Smooth muscle cell (in vitro differentiated cells): ENCODE data around the gene ATAD2B. TPM values are rescaled to one million over a fixed set of nuclear protein-coding genes. Genes with fewer than 3 reads are reported as not detected.

Experiments used
- DNase-seq: peaks from one replicate; lab custom pipeline; 2025; ENCODE audit not compliant: unreplicated experiment; lab: John Stamatoyannopoulos, UW
- H2AFZ ChIP-seq: fragments of 200-600 bp; sonication (generic); 2 replicates; pipeline ENCODE4 v1.6.0; 2016; ENCODE audit warnings: antibody characterized with exemption, low read depth, mild to moderate bottlenecking
- H3F3A ChIP-seq: fragments of 200-600 bp; sonication (generic); 2 replicates; pipeline ENCODE4 v1.6.0; 2017; ENCODE audit warnings: antibody characterized with exemption, low read depth
- H3K27ac ChIP-seq: fragments of 200-600 bp; sonication (generic); 2 replicates; pipeline ENCODE4 v1.5.1; 2016; ENCODE audit warnings: low read depth, mild to moderate bottlenecking
- H3K27me3 ChIP-seq: fragments of 200-600 bp; sonication (generic); 2 replicates; pipeline ENCODE4 v1.6.1; 2016; ENCODE audit warnings: low read depth, mild to moderate bottlenecking
- H3K36me3 ChIP-seq: fragments of 200-600 bp; sonication (generic); 2 replicates; pipeline ENCODE4 v1.5.1; 2016; ENCODE audit warnings: low read depth
- H3K4me1 ChIP-seq: fragments of 200-600 bp; sonication (generic); 2 replicates; pipeline ENCODE4 v1.5.1; 2016; ENCODE audit warnings: low read depth
- H3K4me2 ChIP-seq: fragments of 200-600 bp; sonication (generic); 2 replicates; pipeline ENCODE4 v1.6.0; 2016; ENCODE audit warnings: mild to moderate bottlenecking
- H3K4me3 ChIP-seq: fragments of 200-600 bp; sonication (generic); 2 replicates; pipeline ENCODE4 v1.5.1; 2016; ENCODE audit warnings: mild to moderate bottlenecking
- H3K79me2 ChIP-seq: fragments of 200-600 bp; sonication (generic); 2 replicates; pipeline ENCODE4 v1.6.0; 2016; ENCODE audit warnings: low read depth, mild to moderate bottlenecking
- H3K9ac ChIP-seq: fragments of 200-600 bp; sonication (generic); 2 replicates; pipeline ENCODE4 v1.6.0; 2016; ENCODE audit warnings: low read depth
- H3K9me3 ChIP-seq: fragments of 200-600 bp; sonication (generic); replicated peaks from 2 replicates; pipeline ENCODE4 v1.5.1; 2016; ENCODE audit warnings: low read depth
- H4K20me1 ChIP-seq: fragments of 200-600 bp; sonication (generic); 2 replicates; pipeline ENCODE4 v1.6.0; 2016; ENCODE audit warnings: low read depth
- WGBS: methylation state at CpG from one replicate; pipeline ENCODE4 v1.1.7; 2016; ENCODE audit warnings: low lambda C conversion rate; 5-methylcytosine and 5-hydroxymethylcytosine counted together
- polyA plus RNA-seq: library from polyadenylated mRNA; unstranded; fragments of >200 nt; fragmentation: Nextera tagmentation; extraction: Ambion mirVana; gene quantifications from 2 replicates; pipeline ENCODE4 v1.2.1, GENCODE V29; 2016
- total RNA-seq: library from RNA; depleted of rRNA; stranded (reverse); fragments of >200 nt; gene quantifications from 2 replicates; pipeline ENCODE4 v1.2.3, GENCODE V29; 2014
- TF ChIP-seq, protein P1 (sequence below): fragments of 200-600 bp; sonication (generic); IDR thresholded peaks from 2 replicates; pipeline ENCODE4 v1.5.1; 2017; ENCODE audit warnings: borderline replicate concordance, mild to moderate bottlenecking, antibody characterized with exemption; ENCODE audit not compliant: insufficient read depth, poor library complexity, severe bottlenecking

Gene ATAD2B
- total and polyA plus RNA-seq, 2 experiments from 2014 or later: 6.2 to 17.5 TPM

DNA sequence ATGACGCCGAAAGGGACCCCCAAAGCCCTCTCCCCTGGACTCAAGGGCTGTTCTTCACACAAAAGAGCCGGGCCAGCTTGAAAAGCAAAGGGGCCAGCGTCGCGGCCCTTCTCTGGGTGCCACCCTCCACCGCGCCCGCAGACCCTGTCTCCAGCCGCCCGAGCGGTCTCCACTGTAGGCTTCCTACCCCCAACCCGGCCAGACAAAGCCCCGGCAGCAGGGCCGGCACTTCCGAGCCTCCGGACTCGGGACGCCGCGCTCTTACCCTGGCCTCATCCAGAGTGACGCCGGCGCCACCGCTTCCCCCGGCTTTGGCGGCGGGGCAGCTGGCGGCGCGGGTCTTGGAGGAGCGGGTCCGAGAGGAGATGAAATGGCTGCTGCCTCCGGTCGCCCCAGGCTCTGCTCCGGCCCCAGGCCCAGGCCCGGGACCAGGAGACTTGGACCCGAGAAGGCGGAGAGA lies 603 bp downstream of the ATAD2B start:
- TF ChIP-seq, protein P1, sequence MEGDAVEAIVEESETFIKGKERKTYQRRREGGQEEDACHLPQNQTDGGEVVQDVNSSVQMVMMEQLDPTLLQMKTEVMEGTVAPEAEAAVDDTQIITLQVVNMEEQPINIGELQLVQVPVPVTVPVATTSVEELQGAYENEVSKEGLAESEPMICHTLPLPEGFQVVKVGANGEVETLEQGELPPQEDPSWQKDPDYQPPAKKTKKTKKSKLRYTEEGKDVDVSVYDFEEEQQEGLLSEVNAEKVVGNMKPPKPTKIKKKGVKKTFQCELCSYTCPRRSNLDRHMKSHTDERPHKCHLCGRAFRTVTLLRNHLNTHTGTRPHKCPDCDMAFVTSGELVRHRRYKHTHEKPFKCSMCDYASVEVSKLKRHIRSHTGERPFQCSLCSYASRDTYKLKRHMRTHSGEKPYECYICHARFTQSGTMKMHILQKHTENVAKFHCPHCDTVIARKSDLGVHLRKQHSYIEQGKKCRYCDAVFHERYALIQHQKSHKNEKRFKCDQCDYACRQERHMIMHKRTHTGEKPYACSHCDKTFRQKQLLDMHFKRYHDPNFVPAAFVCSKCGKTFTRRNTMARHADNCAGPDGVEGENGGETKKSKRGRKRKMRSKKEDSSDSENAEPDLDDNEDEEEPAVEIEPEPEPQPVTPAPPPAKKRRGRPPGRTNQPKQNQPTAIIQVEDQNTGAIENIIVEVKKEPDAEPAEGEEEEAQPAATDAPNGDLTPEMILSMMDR: no peak
- H3K79me2 ChIP-seq: peaks cover 71% of the 10 kb centered on the region
- H3F3A ChIP-seq: peaks cover 15% of the 10 kb centered on the region
- no peak for DNase-seq
- peaks cover 22% of the 10 kb centered on the region for H3K4me1 ChIP-seq
- peak overlapping the region; percentile 96 for H3K4me3 ChIP-seq
- H3K9ac ChIP-seq: peak overlapping the region; percentile 98
- no peaks in the 10 kb centered on the region for H3K9me3 ChIP-seq
- H3K4me2 ChIP-seq: peak overlapping the region; percentile 98
- H3K36me3 ChIP-seq: no peaks in the 10 kb centered on the region
- H3K27me3 ChIP-seq: no peaks in the 10 kb centered on the region
- 2% methylated on average over 37 of the region's 39 CpGs for WGBS
- peaks cover 44% of the 10 kb centered on the region for H4K20me1 ChIP-seq
- H3K27ac ChIP-seq: peak overlapping the region; percentile 99
- H2AFZ ChIP-seq: peak overlapping the region; percentile 99

DNA sequence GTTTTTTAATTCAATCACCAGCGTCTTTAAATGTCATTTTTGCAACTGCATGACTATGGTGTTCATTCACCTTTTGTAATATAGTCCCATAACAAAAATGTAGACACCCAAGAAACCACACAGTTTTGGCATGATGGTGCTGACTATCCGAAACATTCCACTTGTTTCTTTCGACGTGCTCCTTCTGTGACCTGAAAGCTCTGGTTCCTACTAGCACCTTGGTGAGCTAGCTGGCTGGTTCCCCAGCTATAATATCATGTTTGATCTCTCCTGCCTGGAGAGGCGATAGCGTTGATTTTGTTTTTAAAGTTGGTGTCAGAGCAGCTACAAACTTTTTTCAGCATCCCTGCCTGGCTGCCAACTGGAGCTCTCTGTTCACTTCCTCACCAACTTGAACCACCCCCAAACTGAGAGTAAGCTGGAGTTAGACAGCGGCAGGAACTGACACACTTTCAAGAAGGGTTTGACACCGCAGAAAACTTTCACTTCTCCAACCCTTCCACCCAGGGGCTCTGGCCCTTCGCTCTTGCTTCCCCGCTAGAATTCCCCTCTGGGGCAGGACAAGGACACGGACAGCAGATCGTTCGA lies 1.1 kb downstream of the ATAD2B start:
- peak overlapping the region; percentile 99 for H2AFZ ChIP-seq
- no peak for DNase-seq
- TF ChIP-seq, protein P1: no peak
- peaks cover 22% of the 10 kb centered on the region for H3K4me1 ChIP-seq
- H3K4me3 ChIP-seq: peak overlapping the region; percentile 96
- H3F3A ChIP-seq: peaks cover 15% of the 10 kb centered on the region
- H3K36me3 ChIP-seq: no peaks in the 10 kb centered on the region
- H3K4me2 ChIP-seq: peak overlapping the region; percentile 98
- H3K9me3 ChIP-seq: no peaks in the 10 kb centered on the region
- H3K27me3 ChIP-seq: no peaks in the 10 kb centered on the region
- 3% methylated on average over 13 of the region's 13 CpGs for WGBS
- H4K20me1 ChIP-seq: peaks cover 49% of the 10 kb centered on the region
- peak overlapping the region; percentile 98 for H3K9ac ChIP-seq
- peak overlapping the region; percentile 99 for H3K27ac ChIP-seq
- H3K79me2 ChIP-seq: peaks cover 76% of the 10 kb centered on the region

GRCh38 chr2:23924589-23925359 lies 2.1 kb downstream of the ATAD2B start:
- peaks cover 81% of the 10 kb centered on the region for H3K79me2 ChIP-seq
- H2AFZ ChIP-seq: no peak overlapping the region
- no peak for DNase-seq
- peak overlapping the region; percentile 98 for H3K4me2 ChIP-seq
- peak overlapping the region; percentile 99 for H3K27ac ChIP-seq
- TF ChIP-seq, protein P1: no peak
- H3K36me3 ChIP-seq: no peaks in the 10 kb centered on the region
- peaks cover 22% of the 10 kb centered on the region for H3K4me1 ChIP-seq
- no peaks in the 10 kb centered on the region for H3K27me3 ChIP-seq
- H3K9ac ChIP-seq: peak overlapping the region; percentile 98
- H4K20me1 ChIP-seq: peaks cover 59% of the 10 kb centered on the region
- peak overlapping the region; percentile 96 for H3K4me3 ChIP-seq
- H3F3A ChIP-seq: peaks cover 15% of the 10 kb centered on the region
- H3K9me3 ChIP-seq: no peaks in the 10 kb centered on the region
- 39% methylated on average over 7 of the region's 7 CpGs for WGBS
